Nucleus accumbens (tissue), 56 donors: ENCODE data around the gene GALNT9.

Source experiments
- DNase-seq, 56 donors: peaks; one replicate each; lab custom pipeline; 2025; lab: John Stamatoyannopoulos, UW

GALNT9 gene

DNA sequence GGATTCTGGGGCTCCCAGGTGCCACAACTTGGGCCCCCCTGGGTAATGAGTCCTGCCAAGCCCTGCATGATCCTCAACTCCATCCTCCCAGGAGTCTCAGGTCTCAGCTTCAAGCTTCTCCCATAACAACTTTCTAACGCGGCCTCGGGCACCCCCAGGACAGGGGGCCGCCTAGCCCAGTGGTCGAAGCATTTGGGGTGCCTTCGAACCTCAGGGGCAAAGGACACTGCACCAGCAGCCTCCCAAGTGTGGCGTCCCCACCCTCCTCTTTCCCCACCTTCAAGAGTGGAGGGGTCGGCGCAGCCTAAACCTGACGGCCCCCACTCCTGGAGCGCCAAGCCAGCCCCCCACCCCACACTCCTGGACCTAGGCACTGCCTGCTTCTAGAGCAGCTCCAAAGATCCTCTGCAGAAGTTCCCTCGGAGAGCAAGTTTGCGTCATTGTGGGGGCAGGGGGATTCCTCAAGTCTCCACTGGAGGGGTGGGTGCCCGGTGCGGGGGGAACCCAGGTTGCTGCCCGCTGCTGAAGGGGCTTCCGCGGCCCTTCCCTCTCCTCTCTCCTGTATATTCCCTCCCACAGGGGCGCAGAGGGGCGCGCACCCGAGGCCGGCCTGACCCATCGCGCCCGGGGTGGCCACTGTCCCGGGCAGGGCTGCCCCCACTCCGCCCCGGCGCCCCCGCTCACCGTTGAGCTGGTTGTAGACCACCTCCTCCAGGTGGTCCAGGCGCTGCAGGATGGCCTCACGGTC is 933 bp downstream of the GALNT9 start:
- no peak for DNase-seq

DNA sequence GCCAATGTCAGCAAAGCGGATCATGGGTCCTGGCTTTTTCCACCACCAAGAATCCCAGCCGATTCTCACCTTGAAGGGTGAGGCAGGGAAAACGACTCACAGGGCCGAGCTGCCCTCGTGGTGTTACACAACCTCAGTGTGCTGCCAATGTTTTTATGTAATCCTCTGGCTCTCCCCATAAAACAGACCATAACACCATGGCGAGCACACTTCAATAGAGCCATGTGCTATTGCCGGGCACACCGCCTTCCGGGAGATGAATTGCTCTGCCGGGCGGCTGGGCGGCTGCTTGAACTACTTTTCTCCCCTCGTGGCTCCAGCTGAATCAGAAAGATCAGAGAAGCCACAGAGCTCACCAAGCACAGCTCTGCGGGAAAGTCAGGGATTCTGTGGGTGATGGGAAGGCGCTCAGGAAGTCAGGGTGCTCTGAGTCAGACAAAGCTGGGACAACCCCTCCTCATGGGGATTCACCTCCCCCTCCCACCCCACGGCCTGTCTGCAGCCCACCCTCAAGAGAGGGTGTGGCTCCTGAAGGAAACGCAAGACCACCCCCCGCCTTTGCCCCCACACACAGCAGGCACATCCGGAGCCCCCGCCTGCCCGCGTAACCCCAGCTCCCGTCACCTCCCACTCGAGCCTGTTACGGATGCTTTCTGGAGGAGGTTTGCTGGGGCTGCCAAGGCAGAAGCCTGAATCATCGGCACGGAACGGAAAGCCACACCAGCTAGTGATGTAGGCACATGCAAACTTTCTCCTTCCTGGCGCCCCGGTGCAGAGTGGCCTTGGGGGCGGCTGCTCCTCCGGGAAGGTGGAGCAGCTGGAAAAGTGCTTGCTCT is 1.8 kb downstream of the GALNT9 start:
- DNase-seq: peak in 44 of 56 donors; percentile 9 to 76 (median 48)

DNA sequence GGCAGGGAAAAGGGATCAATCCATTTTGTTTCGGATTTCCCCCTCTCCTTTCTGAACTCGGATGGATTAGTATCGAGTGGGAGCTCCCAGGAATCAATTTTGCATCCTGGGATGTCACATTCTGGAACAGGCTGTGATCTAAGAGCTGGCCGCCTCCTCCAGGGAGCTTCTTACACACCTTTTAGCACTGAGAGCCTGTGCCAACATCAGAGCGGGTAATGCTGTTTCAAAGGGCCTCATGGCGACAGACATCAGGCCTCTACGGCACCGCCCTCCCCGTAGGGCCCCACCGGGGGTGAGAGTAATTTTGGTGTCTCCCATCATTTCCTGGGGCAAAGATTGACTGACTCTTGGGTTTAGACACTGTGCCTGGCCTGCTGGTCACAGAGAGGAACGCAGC is 2.7 kb downstream of the GALNT9 start:
- no peak for DNase-seq

DNA sequence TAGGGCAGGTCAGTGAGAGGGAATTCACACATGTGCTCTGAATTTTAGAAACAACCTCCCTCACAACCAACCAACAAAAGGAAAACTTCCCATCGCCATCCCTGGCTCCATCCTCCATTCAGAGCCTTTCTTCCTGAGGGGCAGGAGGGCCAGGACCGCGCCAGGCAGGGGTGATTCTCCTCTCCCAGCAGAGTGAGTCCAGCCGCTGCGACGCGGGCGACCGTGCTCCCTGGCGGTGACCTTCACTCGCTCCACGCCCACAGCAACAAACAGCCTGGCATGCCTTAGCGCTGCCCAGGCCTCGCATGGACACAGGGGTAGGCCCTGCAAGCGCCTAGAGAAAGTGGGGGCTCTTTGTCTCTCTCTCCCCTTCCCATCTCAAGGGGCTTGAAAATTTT is 3.7 kb downstream of the GALNT9 start:
- no peak for DNase-seq

DNA sequence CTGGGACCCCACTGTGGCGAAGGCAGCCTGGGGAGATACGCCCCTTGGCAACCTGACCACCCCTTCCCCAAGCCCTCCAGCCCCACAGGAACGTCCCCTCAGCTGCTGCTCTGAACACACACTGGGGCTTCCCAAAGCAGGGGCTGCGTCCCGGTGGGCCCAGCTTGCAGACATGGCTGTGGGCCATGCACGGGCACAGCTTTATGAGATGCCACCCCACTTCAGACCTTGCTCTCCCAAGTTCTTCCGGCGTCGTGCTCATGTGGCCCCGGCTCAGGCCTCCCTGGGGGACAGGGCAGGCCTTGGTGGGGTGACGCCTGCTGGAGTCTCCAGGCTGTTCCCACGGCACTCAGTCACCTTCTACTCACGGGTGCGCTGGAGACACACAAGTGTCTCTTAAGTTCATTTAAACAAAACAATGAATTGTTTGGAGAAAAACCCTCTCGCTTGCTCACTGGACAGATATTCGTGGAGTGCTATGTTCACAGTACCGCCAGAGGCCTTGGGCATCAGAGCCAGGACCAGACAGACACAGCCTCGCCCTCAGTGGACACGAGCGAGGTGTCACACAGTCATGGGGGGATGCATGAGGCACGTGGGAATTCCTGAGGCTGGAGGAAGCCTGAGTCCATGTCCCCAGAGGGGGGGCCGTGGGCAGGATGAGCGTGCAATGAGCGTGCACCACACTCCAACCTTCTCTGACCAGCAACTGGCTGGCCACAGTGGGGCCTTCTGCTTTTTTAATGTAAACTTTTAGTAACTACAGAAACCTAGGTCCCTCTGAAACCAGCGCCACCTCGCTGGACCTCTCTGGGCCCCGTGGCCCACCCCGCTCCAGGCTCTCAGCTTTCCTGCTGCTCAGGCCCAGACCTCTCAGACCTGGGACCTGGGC is 4.3 kb downstream of the GALNT9 start:
- no peak for DNase-seq

DNA sequence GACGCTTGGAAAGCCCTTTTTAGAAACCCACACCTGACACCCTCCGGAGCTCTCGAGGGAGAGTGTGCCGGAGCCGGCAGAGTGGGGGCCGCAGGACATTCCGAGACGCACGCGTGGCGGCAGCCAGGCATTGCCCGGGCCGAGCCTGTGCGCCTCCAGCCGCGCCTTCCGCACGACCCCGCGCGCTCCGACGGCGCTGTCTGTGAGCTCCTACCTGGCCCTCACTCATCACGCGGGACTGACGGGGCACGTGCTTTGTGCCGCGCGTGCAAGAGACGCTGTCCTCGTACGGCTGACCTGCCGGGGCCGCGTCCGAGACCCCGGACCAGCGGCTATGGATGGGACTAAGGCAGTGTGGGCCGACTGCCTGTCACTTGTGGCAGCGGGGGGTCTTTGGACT is 5.2 kb downstream of the GALNT9 start:
- DNase-seq: no peak

DNA sequence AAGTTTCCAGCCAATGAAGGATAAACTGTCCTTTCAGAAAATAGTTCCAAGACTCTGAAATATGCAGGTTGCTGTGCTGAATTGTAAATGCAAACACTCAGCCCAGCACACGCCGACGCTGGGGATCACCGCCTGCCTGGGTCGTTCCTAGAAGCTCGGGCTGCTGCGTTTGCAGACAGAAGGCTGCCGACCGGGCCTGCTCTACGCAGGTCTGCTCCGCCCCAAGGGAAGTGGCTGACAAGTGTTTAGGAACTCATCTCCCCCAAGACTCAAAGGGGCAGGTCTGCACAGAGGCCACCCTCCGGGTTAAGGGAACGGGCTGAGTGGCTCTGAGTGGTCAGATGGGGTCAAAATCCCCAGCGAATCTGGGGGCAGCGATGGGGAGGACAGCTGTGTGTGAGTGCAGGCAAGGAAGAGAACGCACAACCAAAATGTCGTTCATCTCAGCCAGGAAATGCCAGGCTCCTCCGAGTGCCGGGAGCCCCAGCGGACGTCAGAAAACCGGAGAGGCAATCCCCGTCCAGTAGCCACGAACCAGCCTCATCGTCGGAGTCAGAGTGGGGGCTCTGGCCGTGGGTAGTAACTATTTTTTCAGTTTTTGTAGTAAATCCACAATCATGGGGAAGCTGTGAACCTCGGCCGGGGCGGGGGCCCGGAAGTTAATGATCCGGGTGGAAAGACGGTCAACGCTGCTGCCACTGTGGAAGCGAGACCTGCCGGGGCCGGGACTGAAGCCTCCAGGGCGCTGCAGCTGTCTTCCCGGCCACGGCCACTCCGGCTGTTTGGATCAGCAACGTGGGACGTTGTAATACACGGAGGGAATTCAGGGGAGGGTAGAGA is 6.0 kb downstream of the GALNT9 start:
- no peak for DNase-seq

DNA sequence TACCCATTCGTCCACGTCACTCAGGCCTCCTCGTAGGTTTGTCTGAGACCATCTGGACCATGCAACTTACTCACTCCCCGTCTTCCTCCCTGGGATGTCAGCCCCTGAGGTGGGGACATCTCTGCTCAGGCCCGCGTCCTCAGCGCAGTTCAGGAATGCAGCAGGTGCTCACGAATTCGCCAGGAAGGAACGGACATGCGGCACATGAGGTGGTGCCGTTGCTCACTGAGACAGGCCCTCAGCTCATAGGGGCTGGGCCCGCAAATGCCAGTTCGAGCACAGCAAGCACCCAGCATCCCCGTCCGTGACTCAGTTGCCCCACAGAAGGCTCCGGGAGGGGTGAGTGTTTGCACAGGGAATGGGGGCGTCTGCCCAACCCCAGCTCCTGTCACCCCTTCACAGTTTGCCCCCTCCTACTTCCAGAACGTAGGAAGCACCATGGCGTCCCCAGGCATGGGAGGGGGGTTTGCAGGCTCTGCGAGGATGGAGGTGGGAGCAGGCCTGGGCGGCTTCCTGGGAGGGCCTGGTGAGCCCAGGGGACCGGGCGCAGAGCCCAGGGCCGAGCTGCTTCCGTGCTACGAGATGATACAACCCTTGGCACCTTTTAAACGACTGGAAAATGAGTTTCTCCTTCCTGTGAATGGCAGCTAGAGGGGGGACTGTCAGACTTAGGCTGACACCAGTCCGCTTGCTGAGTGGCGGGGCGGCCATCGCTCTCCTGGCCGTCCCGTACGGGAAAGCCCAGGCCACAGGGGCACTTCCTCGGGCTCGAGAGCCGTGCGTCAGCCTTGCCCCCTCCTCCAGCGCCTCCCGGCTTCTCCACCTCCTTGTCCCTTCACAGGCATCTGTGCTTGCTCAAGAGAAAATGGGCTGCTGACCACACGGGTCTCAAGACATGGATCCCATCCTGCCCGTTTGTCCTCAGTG is 6.9 kb downstream of the GALNT9 start:
- DNase-seq: no peak

DNA sequence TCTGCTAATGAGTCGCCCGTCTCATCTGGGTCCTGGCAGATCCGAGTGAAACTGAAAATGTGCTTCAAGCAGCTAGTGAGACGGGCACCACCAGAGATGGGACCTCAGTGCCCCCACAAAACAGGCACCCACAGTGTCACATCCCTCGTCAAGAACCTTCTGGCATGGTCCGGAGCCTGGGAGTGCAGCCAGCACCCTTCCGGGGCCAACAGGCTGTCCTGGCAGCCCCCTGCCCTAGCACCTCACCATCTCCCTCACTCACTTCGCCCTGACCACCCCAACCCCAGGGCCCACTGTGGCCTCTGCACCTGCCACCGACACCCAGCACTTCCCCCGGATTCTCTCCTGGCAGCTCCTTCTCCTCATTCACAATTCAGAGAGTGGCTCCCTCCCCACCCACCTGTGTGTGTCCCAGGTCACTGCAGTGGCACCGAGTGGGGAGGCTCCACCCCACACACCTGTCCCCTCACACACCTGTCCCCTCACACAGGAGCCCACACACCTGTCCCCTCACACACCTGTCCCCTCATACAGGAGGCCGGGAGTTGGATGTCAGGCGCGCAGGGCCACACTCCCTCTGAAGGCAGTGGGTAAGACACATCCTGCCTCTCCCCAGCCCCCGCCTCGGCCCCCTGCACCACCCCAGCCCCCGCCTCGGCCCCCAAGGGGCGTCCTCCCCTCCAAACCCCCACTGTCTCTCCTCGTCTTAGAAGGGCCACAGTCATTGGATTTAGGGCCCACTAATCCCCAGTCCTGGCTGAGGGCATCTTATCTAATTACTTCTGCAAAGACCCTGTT is 7.9 kb downstream of the GALNT9 start:
- no peak for DNase-seq

DNA sequence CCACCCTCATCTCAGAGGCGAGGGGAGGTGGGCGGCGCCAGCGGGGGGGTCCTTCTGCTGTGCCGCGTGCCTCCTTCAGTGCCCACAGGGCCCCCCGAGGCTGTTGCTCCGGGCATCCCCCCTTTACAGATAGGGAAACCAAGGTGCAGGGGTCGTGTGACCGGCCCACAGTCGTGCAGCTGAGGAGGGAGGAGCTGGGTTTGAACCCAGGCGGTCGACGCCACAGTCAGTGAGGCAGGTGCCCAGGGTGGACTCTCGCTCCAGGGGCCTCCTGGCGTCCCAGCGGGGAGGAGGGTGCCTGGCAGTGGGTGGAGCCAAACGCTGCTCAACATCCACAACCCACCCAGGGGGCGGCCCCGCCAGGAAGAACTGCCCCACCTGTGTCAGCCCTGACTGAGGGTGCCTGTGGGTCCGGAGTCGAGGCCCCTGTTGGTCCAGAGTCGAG is 8.6 kb downstream of the GALNT9 start:
- DNase-seq: no peak

DNA sequence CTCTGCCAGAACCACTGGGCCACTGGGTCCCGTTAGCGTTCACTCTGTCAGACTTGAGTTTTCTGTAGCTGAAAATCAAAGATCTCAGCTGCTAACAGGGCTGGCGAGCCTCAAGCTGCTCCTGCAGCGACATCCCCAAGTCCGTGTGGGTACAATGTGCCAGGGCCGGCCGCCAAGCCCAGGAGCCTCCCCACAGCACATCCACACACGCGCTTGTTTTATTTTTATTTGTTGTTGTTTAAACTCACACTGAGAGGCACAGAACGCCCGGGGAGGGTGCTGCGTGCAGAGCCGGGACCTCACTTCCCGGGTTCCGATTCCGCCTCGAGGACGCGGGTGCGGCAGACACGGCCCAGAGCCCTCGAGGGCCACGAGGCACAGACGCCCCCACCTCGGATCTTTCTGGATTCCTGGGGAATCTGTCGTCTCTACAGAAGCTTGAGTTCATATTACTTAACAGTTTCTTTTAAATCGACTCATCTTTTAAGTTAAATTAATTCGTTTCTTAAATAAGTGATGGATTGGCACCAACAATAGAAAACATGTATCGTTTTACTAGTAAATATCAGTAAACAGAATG is 9.3 kb downstream of the GALNT9 start:
- DNase-seq: no peak

DNA sequence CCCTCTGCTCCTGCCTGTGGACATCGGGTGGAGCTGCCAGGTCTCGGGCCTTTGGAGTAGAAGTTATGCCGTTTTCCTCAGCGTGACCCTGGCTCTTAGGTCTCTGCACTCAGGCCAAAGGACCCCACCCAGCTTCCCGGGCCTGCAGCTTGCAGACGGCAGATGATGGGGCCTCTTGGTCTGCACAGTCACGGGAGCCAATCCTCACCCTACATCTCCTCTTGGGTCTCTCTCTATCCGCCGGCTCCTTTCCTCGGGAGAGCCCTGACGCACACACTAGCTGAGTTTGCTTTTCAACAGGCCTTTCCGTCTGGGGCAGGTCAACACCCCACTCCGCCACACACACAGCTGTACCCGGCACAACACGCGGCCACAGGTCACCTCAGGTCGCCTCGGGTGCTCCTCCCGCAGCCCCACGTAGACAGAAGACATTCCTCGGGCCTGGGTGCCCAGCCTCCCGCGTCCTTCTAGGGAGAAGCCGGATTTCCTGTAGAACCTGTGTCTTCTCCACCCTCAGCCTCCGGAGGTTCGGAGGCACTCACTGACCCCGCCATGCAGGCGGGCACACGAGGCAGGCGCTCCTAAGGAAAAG is 9.9 kb downstream of the GALNT9 start:
- DNase-seq: no peak

DNA sequence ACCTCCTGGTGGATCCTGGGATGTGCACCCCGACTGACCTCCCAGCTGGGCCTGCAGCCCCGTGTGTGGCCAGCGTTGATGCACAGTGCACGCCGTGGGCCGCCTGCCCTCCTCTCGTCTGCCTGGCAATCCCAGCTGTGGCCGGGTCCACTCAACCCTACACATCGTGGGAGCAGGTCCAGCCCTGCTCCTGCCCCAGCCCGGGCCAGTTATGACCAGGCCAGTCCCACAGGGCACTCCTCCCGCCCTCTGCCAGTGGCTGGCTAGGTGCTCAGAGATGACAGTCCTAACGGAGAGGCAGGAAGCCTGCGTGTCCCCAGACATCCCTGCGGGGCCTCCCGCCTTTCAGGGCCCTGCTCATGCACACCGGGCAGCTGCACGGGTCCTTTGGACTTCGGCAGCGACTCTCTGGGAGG is 10.8 kb downstream of the GALNT9 start:
- DNase-seq: no peak

DNA sequence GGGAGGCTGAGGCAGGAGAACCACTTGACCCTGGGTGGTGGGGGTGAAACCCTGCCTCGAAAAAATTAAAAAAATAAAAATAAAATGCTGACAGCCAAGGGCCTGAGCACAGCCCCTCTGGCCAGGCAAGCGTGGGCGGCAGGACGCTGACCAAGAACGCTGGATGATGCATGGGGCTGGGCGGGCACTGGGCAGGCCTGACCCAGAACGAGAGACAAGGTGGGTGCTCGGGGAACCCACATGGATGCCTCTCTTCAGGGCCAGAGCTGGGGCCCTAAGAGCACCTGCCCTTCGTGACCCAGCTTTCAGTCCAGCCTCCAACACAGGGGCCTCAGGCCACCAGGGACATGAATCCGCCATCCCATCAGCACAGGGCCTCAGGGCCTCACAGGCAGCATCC is 11.3 kb downstream of the GALNT9 start:
- no peak for DNase-seq

DNA sequence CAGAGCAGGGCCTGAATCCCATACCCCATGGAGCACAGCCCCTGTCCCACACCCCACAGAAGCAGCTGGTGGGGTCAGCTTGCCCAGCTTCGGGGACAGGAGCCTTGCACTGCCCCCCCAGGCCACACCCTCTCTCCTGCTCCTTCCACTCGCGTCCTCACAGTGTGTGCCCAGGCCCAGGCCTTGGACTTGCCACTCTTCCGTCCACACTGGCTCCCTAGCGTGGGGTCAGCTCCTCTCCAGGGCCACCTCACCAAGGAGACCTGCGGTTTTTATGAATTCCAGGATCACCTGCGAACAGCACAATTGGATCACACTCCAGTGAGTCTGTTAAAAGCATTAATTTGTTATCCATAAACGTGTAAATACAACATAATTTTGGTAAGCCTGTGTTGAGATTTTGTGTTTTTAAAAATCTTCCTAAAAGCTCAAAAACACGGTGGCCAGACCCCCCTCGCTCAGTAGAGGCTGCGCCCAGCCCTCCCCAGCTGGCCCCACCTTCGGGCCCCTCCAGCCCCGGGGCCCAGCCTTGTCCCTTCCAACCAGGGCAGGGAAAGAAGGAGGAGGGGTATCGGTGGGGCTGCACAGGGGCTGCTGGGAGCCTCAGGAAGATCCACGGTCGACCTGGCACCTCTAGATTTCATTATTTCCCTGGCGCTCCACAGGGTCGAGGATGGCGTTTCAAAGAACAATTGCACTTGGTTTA is 12.0 kb downstream of the GALNT9 start:
- DNase-seq: no peak

DNA sequence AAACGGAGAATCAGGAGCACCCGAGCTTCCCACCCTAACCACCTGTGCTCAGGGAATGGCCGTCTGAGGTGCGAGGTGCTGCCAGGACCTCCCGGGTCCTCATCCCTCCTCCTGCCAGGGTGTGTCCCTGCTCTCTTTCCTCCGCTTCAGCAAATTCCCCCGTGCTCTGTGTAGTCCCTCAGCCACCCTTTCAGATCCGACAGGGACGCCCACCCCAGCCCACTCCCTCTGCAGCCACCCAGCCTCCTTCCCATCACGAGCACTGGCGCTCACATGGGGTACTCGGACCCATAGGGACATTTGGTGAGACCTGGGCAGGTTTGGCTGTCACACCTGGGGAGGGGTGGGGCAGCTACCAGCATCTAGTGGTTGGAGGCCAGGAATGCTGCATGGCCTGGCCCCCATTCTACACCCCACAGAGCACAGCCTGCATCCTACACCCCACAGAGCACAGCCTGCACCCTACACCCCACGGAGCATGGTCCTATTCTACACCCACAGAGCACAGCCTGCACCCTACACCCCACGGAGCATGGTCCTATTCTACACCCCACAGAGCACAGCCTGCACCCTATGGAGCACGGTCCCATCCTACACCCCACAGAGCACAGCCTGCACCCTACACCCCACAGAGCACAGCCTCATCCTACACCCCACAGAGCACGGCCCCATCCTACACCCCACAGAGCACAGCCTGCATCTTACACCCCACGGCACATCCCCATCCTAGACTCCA is 12.7 kb downstream of the GALNT9 start:
- no peak for DNase-seq
